ENCODE results near the gene LGALS9. TPM values are rescaled to one million over a fixed set of nuclear protein-coding genes. Genes with fewer than 3 reads are reported as not detected.
"Not testable (repeated sequence)": the region's sequence is repeated elsewhere in the genome, so short reads cannot be mapped to it uniquely, and the experiment has no call there.

The LGALS9 gene
- polyA plus RNA-seq, 2 of the 4 experiments (the other 2 are of a cell fraction), result 1.2 to 1.5 TPM

- ChIA-PET CTCF (interaction anchor here (0.8 to 2.4 kb wide), 4 partner anchors 18 to 128 kb away, joined by 3 to 7 read pairs (median 5); no protein-coding TSS in a partner anchor), POLR2A (no interaction called here)
- WGBS (ENCODE audit: missing lambda C conversion rate), result 92% methylated on average over 5 of the region's 5 CpGs
Observed at GRCh38 chr17:27628376-27628775, 2.6 kb upstream of the LGALS9 start.

DNA sequence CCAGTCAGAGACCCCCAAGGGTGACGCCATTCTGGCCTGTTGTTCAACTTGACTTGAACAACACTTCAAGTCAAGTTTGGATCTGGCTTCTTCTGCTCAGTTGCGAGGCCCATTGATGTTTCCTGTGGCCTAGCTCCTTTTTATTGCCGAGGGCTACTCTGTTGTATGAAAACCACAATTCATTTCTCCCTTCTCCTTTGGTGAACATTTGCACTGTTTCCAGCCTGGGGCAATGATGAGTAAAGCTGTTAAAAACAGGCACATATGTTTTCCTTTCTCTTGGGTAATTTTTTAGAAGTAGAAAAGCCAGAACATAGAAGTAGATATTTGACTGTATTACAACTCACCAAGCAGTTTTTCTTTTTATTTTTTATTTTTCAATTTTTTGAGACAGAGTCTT is 1.7 kb upstream of the LGALS9 start:
- FAIRE-seq; DNase-seq (ENCODE audit: low read depth in 1 of 2, low spot score in 1 of 2); H3K4me2 ChIP-seq; H3K4me1 ChIP-seq; H3K27ac ChIP-seq; H3K4me3 ChIP-seq; ATAC-seq; H3K9me3 ChIP-seq; POLR2A ChIA-PET: not testable (repeated sequence)
- CTCF ChIA-PET, result interaction anchor here (0.8 to 2.4 kb wide), 3 partner anchors 22 to 127 kb away, joined by 4 to 7 read pairs (median 6); no protein-coding TSS in a partner anchor
- 91% methylated on average over 3 of the region's 3 CpGs for WGBS (ENCODE audit: missing lambda C conversion rate)

More at GRCh38 chr17:27628376-27628775, 2.6 kb upstream of the LGALS9 start:
- Histone ChIP-seq H3K9me3 (no peaks in the 10 kb centered on the region), H3K4me3 (no peak overlapping the region), H3K27ac (no peak overlapping the region), H3K4me1 (no peaks in the 10 kb centered on the region), H3K4me2 (no peak overlapping the region)
- DNase-seq (ENCODE audit: low read depth in 1 of 2, low spot score in 1 of 2) (no peak), ATAC-seq (no peak), FAIRE-seq (no peak)
- TF ChIP-seq TFCP2L1 (CRISPR knock-in tag; IDR thresholded peaks at IDR 0.05), result no peak

DNA sequence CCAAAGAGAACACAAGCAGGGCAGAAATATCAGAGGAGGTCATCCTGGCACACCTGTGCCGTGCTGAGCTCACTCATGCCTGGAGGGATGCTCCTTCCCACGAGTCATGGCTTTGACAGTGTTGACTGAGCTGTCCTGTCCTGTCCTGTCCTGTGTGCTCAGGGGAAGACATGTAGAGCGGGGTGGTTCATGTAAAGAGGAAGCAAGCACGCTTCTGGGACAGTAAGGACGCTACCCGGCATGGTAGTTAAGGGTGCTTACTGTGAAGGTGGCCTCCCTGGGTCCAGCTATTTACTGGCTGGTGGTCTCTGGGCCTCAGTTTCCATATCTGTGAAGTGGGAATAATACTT is 398 bp downstream of the LGALS9 start:
- no peak overlapping the region for H3K27ac ChIP-seq
- no peaks in the 10 kb centered on the region for H3K4me1 ChIP-seq
- no peak for TF ChIP-seq FOSB (CRISPR knock-in tag; IDR thresholded peaks at IDR 0.05)
- no peak for TF ChIP-seq HDAC2 (IDR thresholded peaks at IDR 0.05)
- TF ChIP-seq TP53 (CRISPR knock-in tag; IDR thresholded peaks at IDR 0.05), result no peak
- TF ChIP-seq KDM1A (IDR thresholded peaks at IDR 0.05; ENCODE audit: low read depth), result no peak
- no peak for TF ChIP-seq HEYL (CRISPR knock-in tag; IDR thresholded peaks at IDR 0.05)
- TF ChIP-seq CHD2 (IDR thresholded peaks at IDR 0.05; ENCODE audit: low read length, partially characterized antibody), result no peak
- TF ChIP-seq HOXA7 (CRISPR knock-in tag; IDR thresholded peaks at IDR 0.05), result no peak
- TF ChIP-seq GATA3 (IDR thresholded peaks at IDR 0.05; ENCODE audit: borderline replicate concordance), result no peak
- TF ChIP-seq RFX5 (IDR thresholded peaks at IDR 0.05), result no peak
- TF ChIP-seq, protein P1, sequence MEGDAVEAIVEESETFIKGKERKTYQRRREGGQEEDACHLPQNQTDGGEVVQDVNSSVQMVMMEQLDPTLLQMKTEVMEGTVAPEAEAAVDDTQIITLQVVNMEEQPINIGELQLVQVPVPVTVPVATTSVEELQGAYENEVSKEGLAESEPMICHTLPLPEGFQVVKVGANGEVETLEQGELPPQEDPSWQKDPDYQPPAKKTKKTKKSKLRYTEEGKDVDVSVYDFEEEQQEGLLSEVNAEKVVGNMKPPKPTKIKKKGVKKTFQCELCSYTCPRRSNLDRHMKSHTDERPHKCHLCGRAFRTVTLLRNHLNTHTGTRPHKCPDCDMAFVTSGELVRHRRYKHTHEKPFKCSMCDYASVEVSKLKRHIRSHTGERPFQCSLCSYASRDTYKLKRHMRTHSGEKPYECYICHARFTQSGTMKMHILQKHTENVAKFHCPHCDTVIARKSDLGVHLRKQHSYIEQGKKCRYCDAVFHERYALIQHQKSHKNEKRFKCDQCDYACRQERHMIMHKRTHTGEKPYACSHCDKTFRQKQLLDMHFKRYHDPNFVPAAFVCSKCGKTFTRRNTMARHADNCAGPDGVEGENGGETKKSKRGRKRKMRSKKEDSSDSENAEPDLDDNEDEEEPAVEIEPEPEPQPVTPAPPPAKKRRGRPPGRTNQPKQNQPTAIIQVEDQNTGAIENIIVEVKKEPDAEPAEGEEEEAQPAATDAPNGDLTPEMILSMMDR (IDR thresholded peaks at IDR 0.05), result no peak
- TF ChIP-seq NR3C1 (IDR thresholded peaks at IDR 0.05), result no peak
- TF ChIP-seq MYC (IDR thresholded peaks at IDR 0.05; ENCODE audit: borderline replicate concordance, low read length), result no peak
- TF ChIP-seq KDM5A (IDR thresholded peaks at IDR 0.05), result no peak
- TF ChIP-seq NFE2L2 (conservative IDR thresholded peaks at IDR 0.05; ENCODE audit: low read length), result no peak
- TF ChIP-seq POLR2A (IDR thresholded peaks at IDR 0.05; ENCODE audit: low read length), result no peak
- TF ChIP-seq HOXB13 (CRISPR knock-in tag; IDR thresholded peaks at IDR 0.05; ENCODE audit: low read depth), result no peak
- ATAC-seq (peak in 1 of 2 experiments; percentile 16; a peak in 2 of 6 replicates), DNase-seq (ENCODE audit: low read depth in 1 of 2, low spot score in 1 of 2) (no peak), FAIRE-seq (no peak)
- H3K9me3 ChIP-seq, result no peaks in the 10 kb centered on the region
- ChIA-PET CTCF (interaction anchor here (1.2 to 3.3 kb wide), 4 partner anchors 20 to 29 kb away, joined by 3 to 20 read pairs (median 5); no protein-coding TSS in a partner anchor), POLR2A (no interaction called here)
- WGBS (ENCODE audit: missing lambda C conversion rate), result 75% methylated on average over 6 of the region's 6 CpGs
- H3K4me2 ChIP-seq, result no peak overlapping the region
- no peak overlapping the region for H3K4me3 ChIP-seq

- Histone ChIP-seq H3K9me3 (no peaks in the 10 kb centered on the region), H3K4me2 (no peak overlapping the region), H3K4me3 (no peak overlapping the region), H3K27ac (no peak overlapping the region), H3K4me1 (no peaks in the 10 kb centered on the region)
- POLR2A ChIA-PET, result interaction anchor here (0.6 kb wide), 1 partner anchor 138 kb away, joined by 3 read pairs; no protein-coding TSS in a partner anchor
- CTCF ChIA-PET, result interaction anchor here (0.7 to 3.3 kb wide), 8 partner anchors 19 to 248 kb away, joined by 3 to 20 read pairs (median 4); no protein-coding TSS in a partner anchor
- FAIRE-seq, result no peak
- peak in 1 of 2 experiments; percentile 23; a peak in 1 of 6 replicates for ATAC-seq
- WGBS (ENCODE audit: missing lambda C conversion rate), result 82% methylated on average over 11 of the region's 11 CpGs
- DNase-seq (ENCODE audit: low read depth in 1 of 2, low spot score in 1 of 2), result no peak
- TF ChIP-seq MYC (IDR thresholded peaks at IDR 0.05; ENCODE audit: borderline replicate concordance, low read length) (no peak), MAZ (IDR thresholded peaks at IDR 0.05; ENCODE audit: borderline replicate concordance, low read depth, low read length) (no peak), TFCP2L1 (CRISPR knock-in tag; IDR thresholded peaks at IDR 0.05) (no peak), NR3C1 (IDR thresholded peaks at IDR 0.05) (no peak), HEYL (CRISPR knock-in tag; IDR thresholded peaks at IDR 0.05) (no peak), RARB (CRISPR knock-in tag; IDR thresholded peaks at IDR 0.05) (no peak), HOXB13 (CRISPR knock-in tag; IDR thresholded peaks at IDR 0.05; ENCODE audit: low read depth) (no peak), ZFP36 (IDR thresholded peaks at IDR 0.05; ENCODE audit: borderline replicate concordance, partially characterized antibody) (no peak), JUN (IDR thresholded peaks at IDR 0.05) (no peak), POLR2AphosphoS2 (conservative IDR thresholded peaks at IDR 0.05; ENCODE audit: low read length) (no peak), ZSCAN20 (CRISPR knock-in tag; IDR thresholded peaks at IDR 0.05) (no peak), ATOH8 (CRISPR knock-in tag; IDR thresholded peaks at IDR 0.05; ENCODE audit: low read depth) (no peak), POLR2A (IDR thresholded peaks at IDR 0.05; ENCODE audit: low read length) (no peak)
- TF ChIP-seq, protein P2, sequence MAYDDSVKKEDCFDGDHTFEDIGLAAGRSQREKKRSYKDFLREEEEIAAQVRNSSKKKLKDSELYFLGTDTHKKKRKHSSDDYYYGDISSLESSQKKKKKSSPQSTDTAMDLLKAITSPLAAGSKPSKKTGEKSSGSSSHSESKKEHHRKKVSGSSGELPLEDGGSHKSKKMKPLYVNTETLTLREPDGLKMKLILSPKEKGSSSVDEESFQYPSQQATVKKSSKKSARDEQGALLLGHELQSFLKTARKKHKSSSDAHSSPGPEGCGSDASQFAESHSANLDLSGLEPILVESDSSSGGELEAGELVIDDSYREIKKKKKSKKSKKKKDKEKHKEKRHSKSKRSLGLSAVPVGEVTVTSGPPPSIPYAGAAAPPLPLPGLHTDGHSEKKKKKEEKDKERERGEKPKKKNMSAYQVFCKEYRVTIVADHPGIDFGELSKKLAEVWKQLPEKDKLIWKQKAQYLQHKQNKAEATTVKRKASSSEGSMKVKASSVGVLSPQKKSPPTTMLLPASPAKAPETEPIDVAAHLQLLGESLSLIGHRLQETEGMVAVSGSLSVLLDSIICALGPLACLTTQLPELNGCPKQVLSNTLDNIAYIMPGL (CRISPR knock-in tag; IDR thresholded peaks at IDR 0.05; ENCODE audit: borderline replicate concordance), result no peak
Observed at GRCh38 chr17:27631897-27632725, 1.1 kb downstream of the LGALS9 start.
